H1 (cell line): ENCODE data around the gene TTYH2. TPM values are rescaled to one million over a fixed set of nuclear protein-coding genes. Genes with fewer than 3 reads are reported as not detected.

ENCODE experiments used
- CHD7 ChIP-seq: fragments of 300-600 bp; sonication (generic); IDR thresholded peaks from 2 replicates; pipeline ENCODE4 v1.7.1; 2012; ENCODE audit warnings: low read length, moderate library complexity, mild to moderate bottlenecking, inconsistent platforms; ENCODE audit not compliant: insufficient replicate concordance
- EGR1 ChIP-seq: IDR thresholded peaks from 2 replicates; pipeline ENCODE4 v1.6.1; 2011; ENCODE audit warnings: low read depth, low read length, borderline replicate concordance
- GTF2F1 ChIP-seq: IDR thresholded peaks from 2 replicates; pipeline ENCODE4 v1.6.1; 2012; ENCODE audit warnings: low read depth, low read length, improper control_type of control experiment, borderline replicate concordance
- MAX ChIP-seq: IDR thresholded peaks from 2 replicates; pipeline ENCODE4 v1.6.1; 2012; ENCODE audit warnings: inconsistent platforms
- PHF8 ChIP-seq: fragments of 200-600 bp; sonication (generic); conservative IDR thresholded peaks from 2 replicates; pipeline ENCODE4 v1.7.1; 2012; ENCODE audit warnings: low read depth, mild to moderate bottlenecking, inconsistent platforms, low read length, moderate library complexity
- RBBP5 ChIP-seq: IDR thresholded peaks from 2 replicates; pipeline ENCODE4 v1.7.1; 2012; ENCODE audit warnings: low read depth, mild to moderate bottlenecking, inconsistent platforms, low read length, moderate library complexity, borderline replicate concordance
- SIRT6 ChIP-seq: IDR thresholded peaks from one replicate; pipeline ENCODE4 v1.7.1; 2012; ENCODE audit warnings: low read length, inconsistent platforms
- SP4 ChIP-seq: IDR thresholded peaks from 2 replicates; pipeline ENCODE4 v1.6.1; 2012; ENCODE audit warnings: low read length, inconsistent platforms
- SRF ChIP-seq: IDR thresholded peaks from 2 replicates; pipeline ENCODE4 v1.6.1; 2011; ENCODE audit warnings: mild to moderate bottlenecking, low read depth, low read length, moderate library complexity
- SUZ12 ChIP-seq: fragments of 200-600 bp; sonication (generic); IDR thresholded peaks from 2 replicates; pipeline ENCODE4 v1.6.1; 2012; ENCODE audit warnings: mild to moderate bottlenecking, inconsistent platforms, low read length, moderate library complexity, mixed read lengths
- polyA plus RNA-seq, 7 experiments: library from polyadenylated mRNA; depleted of rRNA in 3 of 7; stranded (reverse) in 5 of 7; unstranded in 2 of 7; fragments of >200 nt in 5 of 7; fragments of 200-250 nt in 2 of 7; gene quantifications; 1 replicate in 5 of 7; 2 replicates in 1 of 7; 4 replicates in 1 of 7; pipeline versions ENCODE4 v1.2.1 to v1.2.3, GENCODE V29; 2011 to 2013; ENCODE audit warnings: missing spikeins in 2 of 7, mixed read lengths in 2 of 7
- total RNA-seq: library from RNA; stranded (reverse); fragmentation: NEBNext Ultra II Directional; extraction: Animal tissue kit (Norgen Biotek cat#: 25700); gene quantifications from 2 replicates; pipeline ENCODE4 v1.2.1, GENCODE V29; 2021

TTYH2 gene
- total and polyA plus RNA-seq, 2 of the 8 experiments (the other 6 are each of a cell fraction or from before 2014, with no cell fraction given): 3.2 to 9.2 TPM

- TF ChIP-seq SP4 (peak; percentile 83; the same call in 1 of the 2 replicates), MAX (peak; percentile 42), RBBP5 (no peak), SRF (no peak), CHD7 (peak; percentile 72), SUZ12 (no peak), GTF2F1 (no peak), SIRT6 (no peak), EGR1 (no peak), PHF8 (no peak)
Observed at GRCh38 chr17:74210191-74211140, 2.9 kb upstream of the TTYH2 start (continued).
